ENCODE results near the gene USP16. TPM values are rescaled to one million over a fixed set of nuclear protein-coding genes. Genes with fewer than 3 reads are reported as not detected.
"Not testable (repeated sequence)": the region's sequence is repeated elsewhere in the genome, so short reads cannot be mapped to it uniquely, and the experiment has no call there.

Gene USP16
- total and polyA plus RNA-seq, 2 donors (not counting 1 experiment from before 2014, with no cell fraction given), result 13.1 to 54.7 TPM

DNA sequence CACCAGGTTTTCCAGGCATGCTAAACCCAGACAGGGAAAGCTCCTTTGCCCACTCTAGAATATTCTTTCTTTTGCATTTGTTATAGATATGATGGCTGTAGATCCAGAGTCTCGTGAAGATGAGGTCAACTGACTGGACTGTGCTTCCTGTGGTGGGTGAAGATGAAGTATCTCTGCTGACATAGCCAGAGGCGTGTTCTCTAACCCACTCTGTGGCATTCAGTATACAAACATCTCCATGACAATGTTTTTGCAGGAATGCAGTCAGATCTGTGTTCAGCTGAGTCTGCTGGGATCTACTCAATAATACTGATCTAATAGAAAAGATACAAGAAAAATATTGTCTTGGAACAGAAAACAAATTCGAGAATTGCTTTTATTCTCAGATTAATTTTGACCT is 16.7 kb upstream of the USP16 start:
- Mint-ChIP-seq H3K27ac (no peak overlapping the region), H3K4me3 (no peak overlapping the region), H3K4me1 (peaks cover 2% of the 10 kb centered on the region), H3K27me3 (no peaks in the 10 kb centered on the region), H3K9me3 (ENCODE audit: insufficient read depth) (no peaks in the 10 kb centered on the region)
- Histone ChIP-seq H3K4me1 (ENCODE audit: control insufficient read depth in 2 of 2, insufficient read depth in 2 of 2, low read length in 2 of 2) (peaks cover 4 to 7% of the 10 kb centered on the region in 2 donors), H2AFZ (ENCODE audit: insufficient read depth, low read depth, low read length, poor library complexity, severe bottlenecking) (no peak overlapping the region), H3K4me2 (replicated peaks; ENCODE audit: low read depth, low read length, poor library complexity, severe bottlenecking) (no peak overlapping the region), H4K20me1 (ENCODE audit: control insufficient read depth, insufficient read depth, low read length, poor library complexity, severe bottlenecking) (no peaks in the 10 kb centered on the region), H3K27me3 (replicated peaks in 1 of 4; ENCODE audit: control extremely low read depth in 1 of 4, control insufficient read depth in 3 of 4, insufficient read depth in 4 of 4, low read length in 3 of 4) (no peaks in the 10 kb centered on the region), H3K36me3 (replicated peaks in 1 of 2; ENCODE audit: control extremely low read depth in 1 of 2, control insufficient read depth in 1 of 2, extremely low read depth in 1 of 2, insufficient read depth in 2 of 2, low read length in 1 of 2) (peaks cover 0 to 7% of the 10 kb centered on the region in 2 experiments), H3K27ac (ENCODE audit: low read length in 2 of 2) (no peak overlapping the region), H3K79me2 (ENCODE audit: control insufficient read depth, insufficient read depth, low read length) (peaks cover 4% of the 10 kb centered on the region), H3K9me3 (ENCODE audit: control extremely low read depth in 1 of 3, control insufficient read depth in 2 of 3, insufficient read depth in 1 of 3, low read length in 2 of 3) (no peaks in the 10 kb centered on the region), H3K9ac (ENCODE audit: low read length) (no peak overlapping the region), H3K4me3 (ENCODE audit: control extremely low read depth in 1 of 5, extremely low read depth in 1 of 5, insufficient read depth in 1 of 5, low read depth in 2 of 5, low read length in 4 of 5) (no peak overlapping the region)
- WGBS (ENCODE audit: insufficient coverage), result 100% methylated on average over 1 of the region's 3 CpGs
- TF ChIP-seq, protein P1, sequence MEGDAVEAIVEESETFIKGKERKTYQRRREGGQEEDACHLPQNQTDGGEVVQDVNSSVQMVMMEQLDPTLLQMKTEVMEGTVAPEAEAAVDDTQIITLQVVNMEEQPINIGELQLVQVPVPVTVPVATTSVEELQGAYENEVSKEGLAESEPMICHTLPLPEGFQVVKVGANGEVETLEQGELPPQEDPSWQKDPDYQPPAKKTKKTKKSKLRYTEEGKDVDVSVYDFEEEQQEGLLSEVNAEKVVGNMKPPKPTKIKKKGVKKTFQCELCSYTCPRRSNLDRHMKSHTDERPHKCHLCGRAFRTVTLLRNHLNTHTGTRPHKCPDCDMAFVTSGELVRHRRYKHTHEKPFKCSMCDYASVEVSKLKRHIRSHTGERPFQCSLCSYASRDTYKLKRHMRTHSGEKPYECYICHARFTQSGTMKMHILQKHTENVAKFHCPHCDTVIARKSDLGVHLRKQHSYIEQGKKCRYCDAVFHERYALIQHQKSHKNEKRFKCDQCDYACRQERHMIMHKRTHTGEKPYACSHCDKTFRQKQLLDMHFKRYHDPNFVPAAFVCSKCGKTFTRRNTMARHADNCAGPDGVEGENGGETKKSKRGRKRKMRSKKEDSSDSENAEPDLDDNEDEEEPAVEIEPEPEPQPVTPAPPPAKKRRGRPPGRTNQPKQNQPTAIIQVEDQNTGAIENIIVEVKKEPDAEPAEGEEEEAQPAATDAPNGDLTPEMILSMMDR (IDR thresholded peaks at IDR 0.05), result no peak
- no peak for TF ChIP-seq EZH2 (IDR thresholded peaks at IDR 0.05; ENCODE audit: borderline replicate concordance, insufficient read depth, low read depth, low read length, poor library complexity, severe bottlenecking)
- intact Hi-C loops (cut with micrococcal nuclease), result no loop called here
- ATAC-seq (ENCODE audit: low read depth) (no peak), DNase-seq (no peak)
- POLR2A ChIA-PET, result no interaction called here
- CTCF ChIA-PET, result no interaction called here

DNA sequence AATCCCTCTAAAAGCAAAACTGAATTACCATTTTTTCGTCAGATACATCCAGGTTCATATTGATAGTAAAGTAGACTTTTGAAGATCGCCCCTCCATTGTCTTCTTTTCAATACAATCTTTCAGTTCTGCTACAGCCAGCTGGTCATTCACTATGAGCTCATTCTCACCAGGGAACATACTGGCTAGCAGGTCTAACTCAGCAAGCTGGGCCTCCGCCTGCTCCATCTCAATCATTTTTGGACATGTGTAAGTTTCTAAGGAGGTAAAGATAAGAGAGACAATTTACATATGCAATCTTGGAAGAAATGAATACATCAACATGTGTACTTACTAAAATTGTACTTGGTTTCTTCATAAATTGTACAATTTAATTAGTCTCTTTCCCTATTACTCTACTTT is 16.1 kb upstream of the USP16 start:
- Mint-ChIP-seq H3K4me3 (no peak overlapping the region), H3K27me3 (no peaks in the 10 kb centered on the region), H3K4me1 (no peaks in the 10 kb centered on the region), H3K9me3 (ENCODE audit: insufficient read depth) (no peaks in the 10 kb centered on the region), H3K27ac (no peak overlapping the region)
- no peak overlapping the region for H3K9ac ChIP-seq (ENCODE audit: low read length)
- intact Hi-C loops (cut with micrococcal nuclease), result no loop called here
- no peak for ATAC-seq (ENCODE audit: low read depth)
- H3K27me3 ChIP-seq (replicated peaks in 1 of 4; ENCODE audit: control extremely low read depth in 1 of 4, control insufficient read depth in 3 of 4, insufficient read depth in 4 of 4, low read length in 3 of 4), result no peaks in the 10 kb centered on the region
- H3K27ac ChIP-seq (ENCODE audit: low read length in 2 of 2), result no peak overlapping the region
- H3K4me2 ChIP-seq (replicated peaks; ENCODE audit: low read depth, low read length, poor library complexity, severe bottlenecking), result no peak overlapping the region
- H2AFZ ChIP-seq (ENCODE audit: insufficient read depth, low read depth, low read length, poor library complexity, severe bottlenecking), result no peak overlapping the region
- POLR2A ChIA-PET, result no interaction called here
- H3K79me2 ChIP-seq (ENCODE audit: control insufficient read depth, insufficient read depth, low read length), result peaks cover 3% of the 10 kb centered on the region
- peaks cover 2 to 3% of the 10 kb centered on the region in 2 donors for H3K4me1 ChIP-seq (ENCODE audit: control insufficient read depth in 2 of 2, insufficient read depth in 2 of 2, low read length in 2 of 2)
- peaks cover 0 to 7% of the 10 kb centered on the region in 2 experiments for H3K36me3 ChIP-seq (replicated peaks in 1 of 2; ENCODE audit: control extremely low read depth in 1 of 2, control insufficient read depth in 1 of 2, extremely low read depth in 1 of 2, insufficient read depth in 2 of 2, low read length in 1 of 2)
- 100% methylated on average over 1 of the region's 3 CpGs for WGBS (ENCODE audit: insufficient coverage)
- H3K9me3 ChIP-seq (ENCODE audit: control extremely low read depth in 1 of 3, control insufficient read depth in 2 of 3, insufficient read depth in 1 of 3, low read length in 2 of 3), result no peaks in the 10 kb centered on the region
- no peak overlapping the region for H3K4me3 ChIP-seq (ENCODE audit: control extremely low read depth in 1 of 5, extremely low read depth in 1 of 5, insufficient read depth in 1 of 5, low read depth in 2 of 5, low read length in 4 of 5)
- H4K20me1 ChIP-seq (ENCODE audit: control insufficient read depth, insufficient read depth, low read length, poor library complexity, severe bottlenecking), result no peaks in the 10 kb centered on the region
- DNase-seq, result no peak
- CTCF ChIA-PET, result no interaction called here
- TF ChIP-seq, protein P1 (IDR thresholded peaks at IDR 0.05), result no peak
- TF ChIP-seq EZH2 (IDR thresholded peaks at IDR 0.05; ENCODE audit: borderline replicate concordance, insufficient read depth, low read depth, low read length, poor library complexity, severe bottlenecking), result no peak

DNA sequence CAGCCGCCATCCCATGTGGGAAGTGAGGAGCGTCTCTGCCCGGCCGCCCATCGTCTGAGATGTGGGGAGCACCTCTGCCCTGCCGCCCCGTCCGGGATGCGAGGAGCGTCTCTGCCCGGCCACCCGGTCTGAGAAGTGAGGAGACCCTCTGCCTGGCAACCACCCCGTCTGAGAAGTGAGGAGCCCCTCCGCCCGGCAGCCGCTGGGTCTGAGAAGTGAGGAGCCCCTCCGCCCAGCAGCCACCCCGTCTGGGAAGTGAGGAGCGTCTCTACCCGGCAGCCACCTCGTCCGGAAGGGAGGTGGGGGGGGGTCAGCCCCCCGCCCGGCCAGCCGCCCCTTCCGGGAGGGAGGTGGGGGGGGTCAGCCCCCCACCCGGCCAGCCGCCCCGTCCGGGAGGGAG is 13.2 kb upstream of the USP16 start:
- CTCF ChIA-PET; H3K27me3 Mint-ChIP-seq; ATAC-seq (ENCODE audit: low read depth); H3K4me1 ChIP-seq (ENCODE audit: control insufficient read depth in 2 of 2, insufficient read depth in 2 of 2, low read length in 2 of 2); H3K27me3 ChIP-seq (replicated peaks in 1 of 4; ENCODE audit: control extremely low read depth in 1 of 4, control insufficient read depth in 3 of 4, insufficient read depth in 4 of 4, low read length in 3 of 4); DNase-seq; H3K27ac ChIP-seq (ENCODE audit: low read length in 2 of 2); H3K4me1 Mint-ChIP-seq; H3K9ac ChIP-seq (ENCODE audit: low read length); intact Hi-C loops (cut with micrococcal nuclease); H4K20me1 ChIP-seq (ENCODE audit: control insufficient read depth, insufficient read depth, low read length, poor library complexity, severe bottlenecking); H3K79me2 ChIP-seq (ENCODE audit: control insufficient read depth, insufficient read depth, low read length); H3K9me3 Mint-ChIP-seq (ENCODE audit: insufficient read depth); H3K4me3 ChIP-seq (ENCODE audit: control extremely low read depth in 1 of 5, extremely low read depth in 1 of 5, insufficient read depth in 1 of 5, low read depth in 2 of 5, low read length in 4 of 5); H3K36me3 ChIP-seq (replicated peaks in 1 of 2; ENCODE audit: control extremely low read depth in 1 of 2, control insufficient read depth in 1 of 2, extremely low read depth in 1 of 2, insufficient read depth in 2 of 2, low read length in 1 of 2); POLR2A ChIA-PET; H2AFZ ChIP-seq (ENCODE audit: insufficient read depth, low read depth, low read length, poor library complexity, severe bottlenecking); H3K4me2 ChIP-seq (replicated peaks; ENCODE audit: low read depth, low read length, poor library complexity, severe bottlenecking); H3K4me3 Mint-ChIP-seq; H3K27ac Mint-ChIP-seq; H3K9me3 ChIP-seq (ENCODE audit: control extremely low read depth in 1 of 3, control insufficient read depth in 2 of 3, insufficient read depth in 1 of 3, low read length in 2 of 3): not testable (repeated sequence)
- 100% methylated on average over 2 of the region's 30 CpGs for WGBS (ENCODE audit: insufficient coverage)
